HL-60 (cell line): ENCODE results near the gene KRT81.
"Not testable (repeated sequence)": the region's sequence is repeated elsewhere in the genome, so short reads cannot be mapped to it uniquely, and the experiment has no call there.

Experiments
- DNase-seq, 2 experiments: peaks; one replicate each; pipeline ENCODE4 v3.0.0-alpha.2; 2010 to 2020; ENCODE audit warnings: low read depth in 1 of 2, low spot score in 1 of 2
- H3K27ac ChIP-seq: fragments of 250-450 bp; sonication (Bioruptor Pico); replicated peaks from 2 replicates; pipeline ENCODE4 v1.5.1; 2020; ENCODE audit warnings: mild to moderate bottlenecking, moderate library complexity
- H3K27me3 ChIP-seq: fragments of 250-450 bp; sonication (Bioruptor Pico); 2 replicates; pipeline ENCODE4 v1.5.1; 2021; ENCODE audit warnings: mild to moderate bottlenecking, moderate library complexity; ENCODE audit not compliant: insufficient read depth, poor library complexity, severe bottlenecking
- H3K4me3 ChIP-seq: replicated peaks from 2 replicates; pipeline ENCODE4 v1.5.1; 2011; ENCODE audit warnings: mild to moderate bottlenecking, control low read depth, low read length; ENCODE audit not compliant: insufficient read depth
- CTCF ChIP-seq: IDR thresholded peaks from one replicate; pipeline ENCODE4 v1.5.1; 2011; ENCODE audit warnings: low read length, control low read depth, inconsistent platforms; ENCODE audit not compliant: insufficient read depth
- GABPA ChIP-seq: IDR thresholded peaks from 2 replicates; pipeline ENCODE4 v1.6.1; 2012; ENCODE audit warnings: low read depth
- POLR2AphosphoS5 ChIP-seq: IDR thresholded peaks from 2 replicates; pipeline ENCODE4 v1.6.1; 2012; ENCODE audit warnings: low read depth
- REST ChIP-seq: IDR thresholded peaks from 2 replicates; pipeline ENCODE4 v1.6.1; 2012; ENCODE audit warnings: low read depth; ENCODE audit not compliant: insufficient replicate concordance
- SPI1 ChIP-seq: IDR thresholded peaks from 2 replicates; pipeline ENCODE4 v1.6.1; 2012; ENCODE audit warnings: low read depth, mild to moderate bottlenecking, borderline replicate concordance

Gene KRT81

GRCh38 chr12:52252728-52253343 lies 38.5 kb downstream of the KRT81 start:
- Histone ChIP-seq H3K4me3 (no peak overlapping the region), H3K27me3 (peaks cover 18% of the 10 kb centered on the region), H3K27ac (no peak overlapping the region)
- no peak for DNase-seq
- TF ChIP-seq SPI1: no peak
- no peak for TF ChIP-seq POLR2AphosphoS5

- peaks cover 16% of the 10 kb centered on the region for H3K27me3 ChIP-seq
Measured at GRCh38 chr12:52252175-52252615, 39.1 kb downstream of the KRT81 start.

DNA sequence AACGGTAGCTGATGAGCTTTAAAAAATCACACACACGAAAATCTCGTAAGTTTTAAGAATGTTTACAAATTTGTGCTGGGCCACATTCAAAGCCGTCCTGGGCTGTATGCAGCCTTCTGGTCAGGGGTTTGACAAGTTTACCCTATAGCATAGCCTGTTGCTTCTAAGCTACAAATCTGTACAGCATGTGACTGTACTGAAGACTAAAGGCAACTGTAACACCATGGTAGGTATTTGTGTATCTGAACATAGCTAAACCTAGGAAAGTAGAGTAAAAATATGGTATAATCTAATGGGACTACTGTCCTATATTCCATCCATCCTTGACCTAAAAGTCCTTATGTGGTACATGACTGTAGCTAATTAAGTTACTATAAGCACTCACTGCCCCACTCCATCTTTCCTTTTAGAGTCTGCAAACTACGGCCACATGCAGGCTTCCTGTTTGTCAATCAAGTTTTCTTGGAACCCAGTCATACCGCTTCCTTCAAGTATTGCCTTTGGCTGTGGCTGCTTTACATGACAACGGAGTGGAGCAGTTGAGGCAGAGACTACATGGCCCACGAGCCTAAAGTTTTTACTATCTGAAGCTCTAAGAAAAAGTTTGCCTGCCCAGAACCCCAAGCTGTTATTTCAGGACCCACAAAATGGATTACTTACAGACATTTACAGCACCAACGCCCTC lies 39.8 kb downstream of the KRT81 start:
- DNase-seq: no peak
- H3K4me3 ChIP-seq: no peak overlapping the region
- no peak overlapping the region for H3K27ac ChIP-seq
- peaks cover 9% of the 10 kb centered on the region for H3K27me3 ChIP-seq
- TF ChIP-seq SPI1 (no peak), CTCF (no peak), REST (no peak), GABPA (no peak), POLR2AphosphoS5 (no peak)

More at GRCh38 chr12:52252175-52252615, 39.1 kb downstream of the KRT81 start:
- DNase-seq, H3K27ac ChIP-seq, H3K4me3 ChIP-seq: not testable (repeated sequence)

DNA sequence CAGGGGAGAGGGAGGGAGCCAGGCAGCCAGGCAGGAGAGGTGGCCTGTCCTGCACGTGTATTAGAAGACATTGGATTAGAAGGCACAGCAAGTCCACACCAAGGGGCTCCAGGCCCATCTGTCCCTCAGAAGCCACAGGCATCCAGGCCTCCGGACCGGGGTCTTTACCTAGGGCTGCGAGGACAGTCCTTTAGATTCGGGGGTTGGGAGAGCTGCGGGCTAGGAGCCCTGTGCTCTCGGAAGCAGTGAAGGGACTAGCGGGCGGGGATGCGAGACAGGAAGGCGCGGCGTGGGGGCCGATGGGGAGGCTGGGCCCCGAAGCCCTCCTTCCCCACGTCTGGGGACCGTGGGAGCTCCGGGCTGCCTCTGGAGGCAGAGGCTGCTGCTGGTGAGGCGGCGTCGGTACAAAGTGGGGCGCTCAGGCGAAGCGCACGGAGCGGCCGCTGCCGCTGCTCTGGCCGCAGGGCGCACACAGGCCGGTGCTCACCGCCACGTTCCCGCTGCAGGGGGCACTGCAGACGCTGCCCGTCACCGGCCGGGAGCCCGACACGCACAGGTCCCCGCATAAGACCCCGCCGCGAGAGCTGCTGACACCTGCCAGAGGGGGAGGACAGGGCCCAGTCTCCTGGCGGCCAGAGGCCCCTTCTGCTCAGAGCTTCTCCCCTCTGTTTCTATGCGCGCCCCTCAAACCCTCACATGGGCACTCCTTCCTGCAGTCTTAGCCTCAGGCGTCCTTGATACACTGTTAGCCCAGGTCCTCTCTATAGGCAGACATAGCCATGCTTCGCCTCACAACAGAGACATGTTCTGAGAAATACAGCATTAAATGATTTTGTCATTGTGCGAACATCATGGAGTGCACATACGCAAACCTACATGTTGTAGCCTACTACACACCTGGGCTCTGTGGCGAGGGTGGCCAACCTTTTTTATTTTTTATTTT lies 41.0 kb downstream of the KRT81 start:
- TF ChIP-seq REST (no peak), POLR2AphosphoS5 (no peak), GABPA (no peak), SPI1 (no peak), CTCF (no peak)
- no peak overlapping the region for H3K27ac ChIP-seq
- H3K27me3 ChIP-seq: peaks cover 4% of the 10 kb centered on the region
- DNase-seq: no peak
- no peak overlapping the region for H3K4me3 ChIP-seq
